HG03066 (cell line): ENCODE data around the gene TMEM88.
"Not testable (repeated sequence)": the region's sequence is repeated elsewhere in the genome, so short reads cannot be mapped to it uniquely, and the experiment has no call there.

Source experiments
- ATAC-seq: cut with Tn5 transposase; IDR thresholded peaks from one replicate; pipeline ENCODE4 v1.9.1; 2021; ENCODE audit warnings: low read depth; ENCODE audit not compliant: unreplicated experiment

The TMEM88 gene, protein sequence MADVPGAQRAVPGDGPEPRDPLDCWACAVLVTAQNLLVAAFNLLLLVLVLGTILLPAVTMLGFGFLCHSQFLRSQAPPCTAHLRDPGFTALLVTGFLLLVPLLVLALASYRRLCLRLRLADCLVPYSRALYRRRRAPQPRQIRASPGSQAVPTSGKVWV

DNA sequence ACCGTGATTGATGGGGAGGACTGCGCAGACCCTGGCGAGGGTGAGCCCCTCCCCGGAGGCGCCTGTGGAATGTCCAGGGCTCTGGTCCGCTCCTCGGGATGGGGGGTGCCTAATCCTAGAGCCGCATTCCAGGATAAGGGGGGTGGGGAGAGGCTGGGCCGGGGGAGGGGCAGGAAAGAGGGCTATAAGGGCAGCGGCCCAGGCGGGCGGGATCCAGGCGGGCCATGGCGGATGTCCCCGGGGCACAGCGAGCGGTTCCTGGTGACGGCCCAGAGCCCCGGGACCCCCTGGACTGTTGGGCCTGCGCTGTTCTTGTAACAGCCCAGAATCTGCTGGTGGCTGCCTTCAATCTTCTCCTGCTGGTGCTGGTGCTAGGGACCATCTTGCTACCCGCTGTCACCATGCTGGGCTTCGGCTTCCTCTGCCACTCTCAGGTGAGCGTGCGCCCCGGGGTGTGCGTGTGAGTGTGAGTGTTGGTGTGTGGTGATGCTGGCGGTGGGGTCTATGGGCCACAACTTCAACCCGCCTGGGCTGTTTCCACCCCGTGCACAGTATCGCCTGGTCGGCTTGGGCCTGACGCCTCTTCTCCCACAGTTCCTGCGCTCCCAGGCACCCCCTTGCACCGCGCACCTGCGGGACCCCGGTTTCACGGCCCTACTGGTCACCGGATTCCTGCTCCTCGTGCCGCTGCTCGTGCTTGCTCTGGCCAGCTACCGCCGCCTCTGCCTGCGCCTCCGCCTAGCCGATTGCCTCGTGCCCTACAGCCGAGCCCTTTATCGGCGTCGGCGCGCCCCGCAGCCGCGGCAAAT is at the start of gene TMEM88:
TSS of gene TMEM88 (plus strand) at position 216 of the 809 bp plus-strand sequence. CDS start at position 225, 9 bp downstream.
- no peak for ATAC-seq

DNA sequence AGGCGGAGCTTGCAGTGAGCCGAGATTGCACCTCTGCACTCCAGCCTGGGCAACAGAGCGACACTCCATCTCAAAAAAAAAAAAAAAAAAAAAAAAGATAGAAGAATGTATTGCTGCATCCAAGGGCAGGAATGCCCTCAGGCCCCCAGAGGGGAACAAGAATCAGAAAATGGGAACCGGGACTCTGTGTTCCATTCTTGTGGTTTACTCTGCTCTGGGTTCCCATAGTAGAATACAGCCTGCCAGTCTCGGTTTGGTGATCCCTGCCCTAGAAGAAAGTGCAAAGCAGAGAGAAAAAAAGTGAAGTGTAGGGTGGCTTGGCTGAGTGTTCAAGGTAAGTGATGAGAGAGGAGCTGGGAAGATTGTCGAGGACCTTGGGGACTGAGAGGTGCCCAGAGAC is 48.3 kb upstream of the TMEM88 start:
- no peak for ATAC-seq

DNA sequence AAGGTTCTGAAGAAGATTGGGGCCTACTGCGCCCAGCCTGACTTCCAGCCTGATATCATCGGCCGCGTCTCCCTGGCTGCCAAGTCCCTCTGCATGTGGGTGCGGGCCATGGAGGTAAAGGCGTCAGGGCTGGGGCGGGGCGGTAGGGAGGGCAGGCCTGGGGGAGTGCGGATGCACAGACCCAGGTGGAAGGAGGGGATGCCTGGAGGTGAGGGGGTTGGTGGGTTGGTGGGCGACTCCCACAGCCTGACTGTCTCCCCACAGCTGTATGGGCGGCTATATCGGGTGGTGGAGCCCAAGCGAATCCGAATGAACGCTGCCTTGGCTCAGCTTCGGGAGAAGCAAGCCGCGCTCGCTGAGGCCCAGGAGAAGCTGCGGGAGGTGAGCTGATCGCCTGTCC is 47.7 kb upstream of the TMEM88 start:
- no peak for ATAC-seq

DNA sequence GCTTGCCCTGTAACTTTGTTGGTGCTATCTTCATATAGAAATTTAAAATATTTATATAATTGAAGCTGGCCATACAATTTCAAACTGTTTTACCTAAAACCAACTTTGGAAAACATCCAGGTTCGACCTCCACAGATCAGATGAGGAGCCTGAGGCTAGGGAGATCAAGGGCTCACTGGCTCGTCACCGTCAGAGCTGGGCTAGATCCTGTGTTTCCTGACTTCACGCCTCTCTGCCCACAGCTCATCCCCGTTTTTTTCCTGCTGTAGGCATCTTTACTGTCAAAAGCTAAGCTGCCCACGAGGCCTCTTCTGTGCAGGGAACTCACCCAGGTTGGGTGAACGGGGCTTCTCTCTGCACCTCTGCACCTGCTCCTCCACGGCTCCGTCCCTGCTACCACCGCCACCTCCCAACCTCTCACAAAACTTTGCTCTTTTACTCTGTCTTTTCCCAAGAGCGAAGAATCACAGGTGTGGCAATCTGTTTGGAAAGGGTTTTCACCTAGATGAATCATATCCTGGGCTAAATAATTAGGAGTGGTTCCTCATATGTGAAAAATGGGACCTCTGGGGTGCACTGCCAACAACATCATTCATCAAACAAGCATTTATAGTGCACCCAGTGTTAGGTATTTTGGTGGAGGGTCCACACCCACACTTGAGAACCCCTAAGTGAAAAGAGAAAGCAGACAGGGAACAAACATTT is 45.6 kb upstream of the TMEM88 start:
- no peak for ATAC-seq

DNA sequence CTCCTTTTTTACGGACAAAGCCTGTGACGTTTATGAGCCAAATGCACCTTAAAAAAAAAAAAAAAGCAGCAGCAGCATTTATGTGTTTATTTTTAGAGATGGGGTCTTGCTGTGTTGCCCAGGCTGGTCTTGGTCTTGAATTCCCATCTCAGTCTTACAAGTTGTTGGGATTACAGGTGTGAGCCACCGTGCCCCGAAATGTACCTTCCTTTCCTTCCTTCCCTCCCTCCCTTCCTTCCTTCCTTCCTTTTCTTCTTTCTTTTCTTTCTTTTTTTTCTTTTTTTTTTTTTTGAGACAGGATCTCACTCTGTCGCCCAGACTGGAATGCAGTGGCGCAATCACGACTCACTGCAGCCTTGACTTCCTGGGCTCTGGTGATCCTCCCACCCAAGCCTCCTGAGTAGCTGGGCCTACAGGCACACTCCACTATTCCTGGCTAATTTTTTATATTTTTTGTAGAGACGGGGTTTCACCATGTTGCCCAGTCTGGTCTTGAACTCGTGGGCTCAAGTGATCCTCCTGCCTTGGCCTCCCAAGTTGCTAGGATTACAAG is 45.0 kb upstream of the TMEM88 start:
- not testable (repeated sequence) for ATAC-seq

DNA sequence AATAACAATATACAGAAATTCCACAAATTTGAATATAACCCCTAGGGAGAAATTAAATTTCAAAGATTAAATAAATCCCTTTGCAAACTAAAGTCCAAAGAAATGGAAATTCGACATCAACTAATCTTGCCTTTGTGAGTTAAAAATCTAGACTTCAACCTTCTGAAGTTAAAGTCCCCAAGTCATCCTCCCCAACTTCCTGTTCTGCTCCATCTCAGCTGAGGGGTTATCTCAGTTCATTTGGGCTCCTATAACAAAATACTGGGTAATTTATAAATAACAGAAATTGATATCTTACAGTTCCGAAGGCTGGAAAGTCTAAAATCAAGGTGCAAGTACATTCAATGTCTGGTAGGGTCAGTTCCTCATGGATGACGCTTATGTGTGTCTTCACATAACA is 43.6 kb upstream of the TMEM88 start:
- no peak for ATAC-seq

DNA sequence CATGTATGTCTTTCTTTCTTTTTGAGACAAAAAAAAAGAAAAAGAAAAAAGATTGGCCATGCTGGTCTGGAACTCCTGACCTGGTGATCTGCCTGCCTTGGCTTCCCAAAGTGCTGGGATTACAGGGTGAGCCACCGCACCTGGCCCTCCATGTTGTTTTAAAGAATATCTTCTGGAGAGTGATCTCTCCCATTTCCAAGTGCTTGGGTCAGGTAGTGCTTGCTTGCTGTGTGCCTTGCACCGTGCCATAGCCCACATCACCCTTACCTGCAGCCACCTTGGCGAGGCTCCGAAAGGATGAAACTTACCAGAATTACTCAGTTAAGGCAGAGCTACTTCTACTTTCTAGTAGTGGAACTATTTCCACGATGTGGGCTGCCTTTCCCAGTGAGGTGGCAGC is 39.9 kb upstream of the TMEM88 start:
- ATAC-seq = no peak

DNA sequence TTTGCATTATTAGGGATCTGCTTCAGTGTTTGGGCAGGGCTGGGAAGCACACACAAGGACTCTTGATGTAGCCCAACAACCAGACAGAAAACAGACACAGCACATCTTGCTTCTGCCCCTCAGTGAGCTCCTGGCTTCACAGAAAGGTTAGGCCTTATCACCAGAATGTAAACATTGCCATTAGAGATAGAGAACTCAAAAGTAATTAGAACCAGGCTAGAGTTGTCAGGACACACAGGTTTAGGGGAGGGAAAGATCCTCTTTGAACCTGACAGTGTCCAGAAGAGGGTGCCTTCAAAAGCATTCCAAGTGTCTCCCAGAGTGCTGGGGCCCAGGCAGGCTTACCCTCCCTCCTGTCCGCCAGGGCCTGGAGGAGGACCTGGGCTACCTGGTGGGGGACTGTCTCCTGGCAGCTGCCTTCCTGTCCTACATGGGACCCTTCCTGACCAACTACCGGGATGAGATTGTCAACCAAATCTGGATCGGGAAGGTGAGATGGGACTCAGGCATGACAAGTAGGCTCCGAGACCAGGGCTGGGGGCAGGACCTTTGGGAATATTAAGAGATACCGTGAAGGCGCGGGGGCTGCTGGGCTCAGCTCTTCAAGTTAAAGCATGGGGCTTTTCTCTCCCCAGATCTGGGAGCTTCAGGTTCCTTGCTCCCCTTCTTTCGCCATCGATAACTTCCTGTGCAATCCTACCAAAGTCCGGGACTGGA is 37.8 kb upstream of the TMEM88 start:
- no peak for ATAC-seq

DNA sequence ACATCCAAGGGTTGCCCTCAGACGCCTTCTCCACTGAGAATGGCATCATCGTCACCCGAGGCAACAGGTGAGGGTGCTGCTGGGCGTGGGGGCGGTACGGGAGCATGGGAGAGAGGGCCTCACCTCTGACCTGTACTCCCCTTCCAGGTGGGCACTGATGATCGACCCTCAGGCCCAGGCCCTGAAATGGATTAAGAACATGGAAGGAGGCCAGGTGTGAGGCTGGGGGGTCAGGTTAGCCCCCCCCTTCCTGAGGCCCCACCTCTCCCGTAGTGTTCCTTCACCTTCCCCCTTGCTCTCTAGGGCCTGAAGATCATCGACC is 37.3 kb upstream of the TMEM88 start:
- no peak for ATAC-seq

DNA sequence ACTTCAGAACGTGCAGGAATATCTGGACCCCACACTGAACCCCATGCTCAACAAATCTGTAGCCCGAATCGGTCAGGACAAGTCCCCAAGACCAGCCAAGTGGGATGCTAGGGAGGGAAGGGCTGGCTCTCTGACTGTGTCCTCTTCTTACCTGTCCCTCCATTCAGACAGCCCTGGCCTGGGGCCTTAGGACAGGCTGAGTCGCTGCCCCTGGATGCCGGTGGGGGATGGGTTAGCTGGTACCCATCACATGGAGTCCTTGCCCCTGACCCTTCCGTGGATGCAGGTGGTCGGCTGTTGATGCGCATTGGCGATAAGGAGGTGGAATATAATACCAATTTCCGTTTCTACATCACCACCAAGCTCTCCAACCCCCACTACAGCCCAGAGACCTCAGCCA is 36.8 kb upstream of the TMEM88 start:
- ATAC-seq = no peak

DNA sequence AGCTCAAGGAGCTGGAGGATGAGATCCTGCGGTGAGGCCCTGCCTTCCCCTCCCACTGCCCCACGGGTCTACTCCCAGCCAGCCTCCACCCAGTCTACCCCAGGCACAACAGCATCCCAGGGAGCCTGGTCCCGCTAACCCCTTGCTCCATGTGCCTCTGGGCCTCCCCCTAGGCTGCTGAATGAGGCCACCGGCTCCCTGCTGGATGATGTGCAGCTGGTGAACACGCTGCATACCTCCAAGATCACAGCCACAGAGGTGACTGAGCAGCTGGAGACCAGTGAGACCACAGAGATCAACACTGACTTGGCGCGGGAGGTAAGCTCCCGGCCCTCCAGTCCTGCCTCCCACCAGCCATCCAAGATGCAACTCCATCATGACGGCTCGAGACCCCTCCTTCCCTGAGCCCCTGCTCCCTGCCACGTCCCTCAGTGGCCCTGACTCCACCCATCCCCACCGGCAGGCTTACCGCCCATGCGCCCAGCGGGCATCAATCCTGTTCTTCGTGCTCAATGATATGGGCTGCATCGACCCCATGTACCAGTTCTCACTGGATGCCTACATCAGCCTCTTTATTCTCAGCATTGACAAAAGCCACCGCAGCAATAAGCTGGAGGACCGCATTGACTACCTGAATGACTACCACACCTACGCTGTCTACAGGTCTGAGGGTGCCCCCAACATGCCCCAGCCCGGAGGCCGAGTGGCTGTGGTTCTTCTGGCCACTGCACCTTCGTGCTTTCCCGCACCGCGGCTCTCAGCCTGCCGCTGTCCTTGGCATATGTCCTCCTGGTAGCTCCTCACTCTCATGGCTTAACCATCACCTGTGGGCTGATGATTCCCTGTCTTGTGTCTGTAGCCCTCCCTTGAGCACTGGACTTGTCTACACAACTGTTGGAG is 35.9 kb upstream of the TMEM88 start:
- no peak for ATAC-seq

DNA sequence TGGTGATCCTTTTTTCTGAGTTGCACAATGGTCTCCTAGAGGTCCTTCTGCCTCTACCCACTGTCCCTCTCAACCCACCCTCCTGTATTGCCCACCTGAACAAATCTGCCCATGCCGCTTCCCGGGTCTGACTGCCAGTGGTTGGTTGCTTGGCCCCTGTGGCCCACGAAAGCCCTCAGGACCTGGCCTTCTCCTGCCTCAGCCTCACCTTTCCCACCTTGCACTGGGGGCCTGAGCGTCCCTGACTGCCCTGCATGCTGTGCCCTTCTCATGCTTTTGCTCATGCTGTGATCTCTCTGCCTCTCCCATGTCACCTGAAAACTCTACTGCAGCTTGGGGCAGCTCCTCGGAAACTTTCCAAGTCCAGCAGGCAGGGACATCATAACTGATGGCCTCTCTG is 34.6 kb upstream of the TMEM88 start:
- no peak for ATAC-seq

DNA sequence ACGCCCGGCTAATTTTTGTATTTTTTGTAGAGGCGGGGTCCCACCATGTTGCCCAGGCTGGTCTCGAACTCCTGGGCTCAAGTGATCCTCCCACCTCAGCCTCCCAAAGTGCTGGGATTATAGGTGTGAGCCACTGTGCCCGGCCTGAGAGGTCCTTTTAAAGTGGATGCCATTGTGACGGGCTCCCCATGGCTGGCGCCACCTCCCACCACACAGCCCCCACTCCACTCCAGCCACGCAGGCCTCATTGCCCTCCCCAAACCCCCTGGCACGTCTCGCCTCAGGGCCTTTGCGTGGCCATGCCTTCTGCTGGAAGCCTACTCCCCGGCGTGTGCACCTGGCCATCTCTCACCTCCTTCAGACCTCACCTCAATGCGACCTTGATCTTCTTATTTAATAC is 32.7 kb upstream of the TMEM88 start:
- ATAC-seq = no peak

DNA sequence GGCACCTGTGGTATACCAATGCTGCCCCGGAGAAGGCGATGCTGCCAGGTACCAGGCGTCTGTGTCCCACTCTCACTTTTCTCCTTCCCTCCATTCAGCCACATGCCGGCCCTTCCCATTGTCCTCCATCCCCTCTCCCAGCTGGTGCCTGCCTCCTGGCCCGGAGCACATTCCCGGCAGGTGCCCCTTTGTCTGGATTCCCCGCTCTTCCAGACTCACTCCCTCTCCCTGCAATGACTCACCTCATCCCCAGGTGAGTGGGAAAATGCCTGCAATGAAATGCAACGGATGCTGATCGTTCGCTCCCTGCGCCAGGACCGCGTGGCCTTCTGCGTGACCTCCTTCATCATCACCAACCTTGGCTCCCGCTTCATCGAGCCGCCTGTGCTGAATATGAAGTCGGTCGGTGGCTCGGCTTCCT is 31.3 kb upstream of the TMEM88 start:
- ATAC-seq = no peak

DNA sequence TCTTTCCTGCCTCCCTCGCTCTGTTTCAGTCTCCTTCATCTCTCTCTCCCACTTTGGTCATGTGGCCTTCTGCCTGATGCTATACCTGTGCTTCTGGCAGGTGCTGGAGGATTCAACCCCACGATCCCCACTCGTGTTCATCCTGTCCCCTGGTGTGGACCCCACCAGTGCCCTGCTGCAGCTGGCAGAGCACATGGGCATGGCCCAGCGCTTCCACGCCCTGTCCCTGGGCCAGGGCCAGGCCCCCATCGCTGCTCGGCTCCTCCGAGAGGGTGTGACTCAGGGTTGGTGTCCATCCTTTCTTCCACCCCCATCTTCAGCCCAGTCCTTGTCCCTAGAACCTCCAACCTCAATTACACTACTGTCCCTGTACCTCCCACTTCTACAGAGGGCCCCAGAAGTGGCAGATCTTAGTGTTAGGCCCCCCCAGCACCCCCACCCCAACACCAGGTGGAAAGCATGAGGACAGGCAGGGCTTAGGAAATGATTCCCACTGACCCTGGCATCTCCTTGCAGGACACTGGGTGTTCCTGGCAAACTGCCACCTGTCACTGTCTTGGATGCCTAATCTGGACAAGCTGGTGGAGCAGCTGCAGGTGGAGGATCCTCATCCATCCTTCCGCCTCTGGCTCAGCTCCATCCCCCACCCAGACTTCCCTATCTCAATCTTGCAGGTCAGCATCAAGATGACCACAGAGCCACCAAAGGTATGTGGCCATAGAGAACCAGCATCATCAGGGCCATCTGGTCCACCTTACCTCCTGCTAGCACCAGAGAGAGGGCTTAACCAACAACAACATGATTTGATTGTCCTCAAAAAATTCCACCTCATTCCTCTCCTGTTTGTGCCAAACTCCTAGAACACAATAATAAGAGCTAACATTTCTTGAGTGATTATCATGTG is 30.6 kb upstream of the TMEM88 start:
- no peak for ATAC-seq

DNA sequence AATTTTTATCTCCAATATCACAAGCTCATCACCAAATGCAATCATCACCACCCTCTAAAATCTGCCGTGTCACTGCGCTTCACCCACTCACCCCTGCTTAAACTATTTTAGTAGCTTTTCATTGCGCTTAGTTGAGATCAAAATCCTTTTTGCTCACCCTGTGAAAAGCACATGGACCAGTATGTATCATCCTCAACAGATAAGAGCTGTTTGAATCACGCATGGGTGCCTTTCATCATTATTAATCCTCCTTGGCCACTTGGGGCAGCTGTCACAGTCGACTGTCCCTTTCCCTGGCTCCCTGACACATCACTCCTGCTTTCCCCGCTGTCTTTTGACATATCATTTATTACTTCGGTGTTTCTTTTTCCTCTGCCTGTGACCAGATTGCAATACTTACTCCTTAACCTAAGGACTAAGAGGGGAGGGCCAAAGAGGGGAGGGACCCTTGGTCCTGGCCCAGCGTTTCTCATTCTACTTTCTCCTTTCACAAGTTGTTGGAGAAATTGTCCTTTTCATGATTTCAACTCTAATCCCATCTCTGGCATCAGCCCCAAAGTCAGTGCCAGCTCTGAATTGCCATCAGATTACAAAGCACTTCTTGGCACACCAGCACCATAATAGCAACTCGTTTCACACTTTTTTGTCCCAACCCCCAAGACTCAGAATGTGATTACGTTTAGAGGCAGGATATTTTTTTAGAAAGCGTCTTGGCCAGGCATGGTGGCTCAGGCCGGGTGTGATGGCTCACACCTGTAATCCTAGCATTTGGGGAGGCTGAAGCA is 29.5 kb upstream of the TMEM88 start:
- ATAC-seq = no peak

DNA sequence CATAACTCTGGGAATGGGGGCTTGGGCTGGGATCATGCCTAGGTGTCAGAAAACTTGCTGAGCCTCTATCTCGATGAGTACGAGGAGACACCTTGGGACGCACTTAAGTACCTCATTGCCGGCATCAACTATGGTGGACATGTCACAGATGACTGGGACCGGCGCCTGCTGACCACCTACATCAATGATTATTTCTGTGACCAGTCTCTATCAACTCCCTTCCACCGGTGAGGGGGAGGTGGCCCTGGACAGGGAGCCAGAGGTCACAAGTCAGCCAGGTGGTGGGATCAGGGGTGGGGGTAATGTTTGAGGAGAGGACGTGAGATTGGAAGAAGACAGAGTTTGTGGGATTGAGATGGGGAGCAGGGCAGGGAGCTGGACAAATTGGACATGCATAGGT is 24.2 kb upstream of the TMEM88 start:
- no peak for ATAC-seq

DNA sequence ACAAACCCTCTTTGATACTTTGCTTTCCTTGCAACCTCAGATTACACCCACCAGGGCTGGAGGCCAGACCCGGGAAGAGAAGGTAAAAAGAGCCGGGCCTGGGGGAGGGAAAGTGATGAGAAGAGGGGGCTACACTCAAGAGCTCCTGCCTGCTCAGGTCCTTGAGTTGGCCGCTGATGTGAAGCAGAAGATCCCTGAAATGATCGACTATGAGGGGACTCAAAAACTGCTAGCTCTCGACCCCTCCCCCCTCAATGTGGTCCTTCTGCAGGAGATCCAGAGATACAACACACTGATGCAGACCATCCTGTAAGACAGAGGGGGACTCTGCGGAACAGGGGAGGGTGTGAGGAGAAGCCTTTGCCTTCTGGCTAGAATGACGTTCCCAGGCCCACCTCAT is 23.6 kb upstream of the TMEM88 start:
- no peak for ATAC-seq
